NCI-H1092 treated with DMSO at 0.1 percent for 48 hours (cell line): Measurements from ENCODE around the gene BSN.

Source experiments
- DNase-seq: peaks from one replicate; lab custom pipeline; 2025; lab: John Stamatoyannopoulos, UW

BSN gene

GRCh38 chr3:49602049-49602554 is 47.8 kb downstream of the BSN start:
- DNase-seq = no peak

GRCh38 chr3:49602877-49603411 is 48.7 kb downstream of the BSN start:
- no peak for DNase-seq

- DNase-seq = no peak
Measured at GRCh38 chr3:49606427-49606826, 52.1 kb downstream of the BSN start.

- DNase-seq = no peak
Measured at GRCh38 chr3:49607105-49607591, 52.9 kb downstream of the BSN start.

GRCh38 chr3:49607796-49608195 is 53.5 kb downstream of the BSN start:
- DNase-seq = no peak

GRCh38 chr3:49609314-49609713 is 55.0 kb downstream of the BSN start:
- no peak for DNase-seq

- DNase-seq = no peak
Measured at GRCh38 chr3:49609815-49610214, 55.5 kb downstream of the BSN start.

- no peak for DNase-seq
Measured at GRCh38 chr3:49610666-49611280, 56.5 kb downstream of the BSN start.

- DNase-seq = no peak
Measured at GRCh38 chr3:49611291-49611690, 57.0 kb downstream of the BSN start.

- no peak for DNase-seq
Measured at GRCh38 chr3:49611719-49612118, 57.4 kb downstream of the BSN start.

GRCh38 chr3:49614936-49615335 is 60.7 kb downstream of the BSN start:
- no peak for DNase-seq

GRCh38 chr3:49616061-49616460 is 61.8 kb downstream of the BSN start:
- no peak for DNase-seq

GRCh38 chr3:49616491-49616941 is 62.2 kb downstream of the BSN start:
- no peak for DNase-seq

GRCh38 chr3:49617390-49618013 is 63.2 kb downstream of the BSN start:
- no peak for DNase-seq

- DNase-seq = no peak
Measured at GRCh38 chr3:49618412-49618811, 64.1 kb downstream of the BSN start.

- no peak for DNase-seq
Measured at GRCh38 chr3:49619649-49620048, 65.4 kb downstream of the BSN start.

- DNase-seq = no peak
Measured at GRCh38 chr3:49620728-49621127, 66.5 kb downstream of the BSN start.

GRCh38 chr3:49623071-49623470 is 68.8 kb downstream of the BSN start:
- DNase-seq = no peak

- DNase-seq = no peak
Measured at GRCh38 chr3:49625071-49625470, 70.8 kb downstream of the BSN start.

- no peak for DNase-seq
Measured at GRCh38 chr3:49626101-49626581, 71.9 kb downstream of the BSN start.

- no peak for DNase-seq
Measured at GRCh38 chr3:49626796-49627195, 72.5 kb downstream of the BSN start.

- no peak for DNase-seq
Measured at GRCh38 chr3:49627634-49628033, 73.4 kb downstream of the BSN start.

- DNase-seq = no peak
Measured at GRCh38 chr3:49628249-49628648, 74.0 kb downstream of the BSN start.
